GM21737 (cell line): ENCODE results near the gene SLC4A9.
A peak's percentile ranks its signal among the peaks of the same experiment; 100 is the strongest.
"Not testable (repeated sequence)": the region's sequence is repeated elsewhere in the genome, so short reads cannot be mapped to it uniquely, and the experiment has no call there.

Source experiments
- ATAC-seq: cut with Tn5 transposase; IDR thresholded peaks from one replicate; pipeline ENCODE4 v1.9.1; 2021; ENCODE audit warnings: mild to moderate bottlenecking, moderate library complexity; ENCODE audit not compliant: unreplicated experiment

SLC4A9 gene

GRCh38 chr5:140393738-140394137, 33.7 kb downstream of the SLC4A9 start:
- no peak for ATAC-seq

- no peak for ATAC-seq
These were observed 38.4 kb downstream of the SLC4A9 start for GRCh38 chr5:140398379-140398811.

- ATAC-seq: no peak
These were observed 40.2 kb downstream of the SLC4A9 start for GRCh38 chr5:140399979-140400729.

DNA sequence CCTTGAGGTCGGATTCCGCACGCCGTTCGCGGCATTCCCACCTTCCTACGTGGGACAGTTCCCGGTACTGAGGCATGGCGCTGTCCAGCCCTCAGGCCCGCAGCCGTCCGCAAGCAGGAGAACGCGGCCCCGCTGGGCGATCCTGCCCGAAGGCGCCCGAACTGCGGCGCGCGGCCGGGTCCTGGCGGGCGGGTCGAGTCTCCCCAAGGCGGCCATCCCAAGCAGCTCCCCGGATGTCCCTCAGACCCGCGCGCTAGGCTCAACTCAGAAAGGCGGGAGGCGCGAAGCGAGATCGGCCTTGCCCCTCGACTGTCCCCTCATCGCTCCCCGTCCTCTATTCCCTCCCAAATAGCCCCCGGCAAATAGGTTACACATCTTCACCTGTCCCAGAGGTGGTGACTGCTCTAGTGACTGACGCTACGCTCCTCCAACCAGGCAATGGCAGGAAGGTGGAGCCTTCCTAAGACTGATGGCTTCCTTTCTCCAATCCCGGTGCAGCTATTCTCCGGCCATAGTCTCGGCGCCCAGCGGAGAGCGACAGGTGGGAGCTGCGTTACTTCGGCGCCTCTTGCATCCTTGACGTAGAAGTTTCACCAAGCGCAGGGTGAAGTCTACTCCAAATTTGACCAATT, 40.9 kb downstream of the SLC4A9 start:
- peak; percentile 63 for ATAC-seq

DNA sequence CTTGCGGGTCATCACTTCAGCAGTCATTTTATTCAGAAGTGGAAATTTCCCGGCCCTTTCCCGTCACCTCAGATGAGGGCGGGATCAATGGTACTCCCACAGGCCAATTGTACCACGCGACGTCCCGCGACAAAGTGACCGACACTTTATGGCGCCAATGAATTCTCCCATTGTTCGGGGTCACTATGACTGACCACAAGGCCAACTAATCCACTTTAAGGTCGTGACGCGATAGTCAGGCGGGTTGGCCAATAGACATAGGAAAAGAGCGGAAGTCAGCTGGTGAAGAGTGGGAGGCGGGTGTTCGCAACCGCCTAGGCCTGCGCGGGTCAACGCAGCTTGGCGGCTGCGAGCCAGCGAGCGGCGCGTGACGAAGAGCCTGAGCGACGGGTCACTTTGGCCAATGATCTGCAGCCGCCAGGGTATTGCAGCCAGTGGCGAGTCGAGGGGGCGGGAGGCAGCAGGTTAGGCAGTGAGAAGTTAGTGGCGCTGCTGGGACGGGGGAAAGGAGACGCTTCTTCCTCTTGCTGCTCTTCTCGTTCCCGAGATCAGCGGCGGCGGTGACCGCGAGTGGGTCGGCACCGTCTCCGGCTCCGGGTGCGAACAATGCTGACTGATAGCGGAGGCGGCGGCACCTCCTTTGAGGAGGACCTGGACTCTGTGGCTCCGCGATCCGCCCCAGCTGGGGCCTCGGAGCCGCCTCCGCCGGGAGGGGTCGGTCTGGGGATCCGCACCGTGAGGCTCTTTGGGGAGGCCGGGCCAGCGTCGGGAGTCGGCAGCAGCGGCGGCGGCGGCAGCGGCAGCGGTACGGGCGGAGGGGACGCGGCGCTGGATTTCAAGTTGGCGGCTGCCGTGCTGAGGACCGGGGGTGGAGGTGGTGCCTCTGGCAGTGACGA, 41.6 kb downstream of the SLC4A9 start, which contains the start of gene ANKHD1:
TSS of gene ANKHD1 (plus strand) at position 472 of the 896 bp plus-strand sequence. CDS start at position 607, 135 bp downstream.
- peak; percentile 87 for ATAC-seq

GRCh38 chr5:140402258-140403074, 42.5 kb downstream of the SLC4A9 start:
- ATAC-seq: peak; percentile 2

GRCh38 chr5:140403613-140404012, 43.6 kb downstream of the SLC4A9 start:
- ATAC-seq: no peak

- ATAC-seq: no peak
These were observed 48.8 kb downstream of the SLC4A9 start for GRCh38 chr5:140408750-140409241.

GRCh38 chr5:140413230-140413629, 53.2 kb downstream of the SLC4A9 start:
- no peak for ATAC-seq

DNA sequence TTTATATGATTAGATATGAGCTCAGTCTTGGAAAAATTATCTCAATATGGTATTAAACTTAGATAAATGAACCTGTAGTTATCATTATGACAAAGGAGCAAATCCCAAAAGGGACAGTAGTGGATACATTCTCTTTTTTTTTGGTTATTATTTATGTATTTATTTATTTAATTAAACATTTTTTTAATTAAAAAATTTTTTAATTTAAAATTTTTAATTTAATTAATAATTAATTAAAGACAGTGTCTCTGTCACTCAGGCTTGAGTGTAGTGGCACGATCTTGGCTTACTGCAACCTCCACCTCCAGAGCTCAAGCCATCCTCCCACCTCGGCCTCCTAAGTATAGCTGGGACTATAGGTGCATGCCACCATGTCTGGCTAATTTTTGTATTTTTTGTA, 57.2 kb downstream of the SLC4A9 start:
- ATAC-seq: no peak

- ATAC-seq: no peak
These were observed 59.0 kb downstream of the SLC4A9 start for GRCh38 chr5:140418862-140419520.

- ATAC-seq: no peak
These were observed 60.2 kb downstream of the SLC4A9 start for GRCh38 chr5:140420226-140420570.

DNA sequence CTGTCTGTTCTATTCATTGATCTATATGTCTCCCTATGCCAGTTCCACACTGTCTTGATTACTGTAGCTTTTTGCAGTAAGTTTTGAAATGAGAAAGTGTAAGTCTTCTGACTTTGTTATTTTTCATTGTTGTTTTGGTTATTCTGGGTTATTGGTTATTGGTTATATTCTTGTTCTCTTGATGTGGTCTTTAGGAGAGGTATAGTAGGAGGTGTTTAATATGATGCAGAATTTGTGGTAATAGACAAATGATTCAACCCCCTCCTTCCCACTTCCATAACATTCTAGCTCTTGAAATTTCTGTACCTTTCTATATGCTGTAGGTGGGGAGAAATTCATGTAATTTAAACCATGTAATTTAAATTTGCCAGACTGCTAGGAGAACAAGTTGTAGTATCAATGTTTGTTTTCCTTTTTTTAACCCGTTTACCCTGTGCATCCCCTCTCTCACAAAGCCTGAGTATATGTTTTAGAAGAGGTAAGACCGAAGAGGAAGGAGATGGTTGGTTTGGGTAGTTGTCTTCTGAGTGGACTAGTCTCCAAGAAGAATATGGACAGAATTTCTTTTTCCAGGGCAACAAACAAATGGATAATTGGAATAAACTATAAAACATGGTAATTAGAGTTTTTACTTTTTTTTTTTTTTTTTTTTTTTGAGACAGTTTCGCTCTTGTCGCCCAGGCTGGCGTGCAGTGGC, 60.8 kb downstream of the SLC4A9 start:
- no peak for ATAC-seq

- ATAC-seq: not testable (repeated sequence)
These were observed 61.4 kb downstream of the SLC4A9 start for GRCh38 chr5:140421375-140421774.

DNA sequence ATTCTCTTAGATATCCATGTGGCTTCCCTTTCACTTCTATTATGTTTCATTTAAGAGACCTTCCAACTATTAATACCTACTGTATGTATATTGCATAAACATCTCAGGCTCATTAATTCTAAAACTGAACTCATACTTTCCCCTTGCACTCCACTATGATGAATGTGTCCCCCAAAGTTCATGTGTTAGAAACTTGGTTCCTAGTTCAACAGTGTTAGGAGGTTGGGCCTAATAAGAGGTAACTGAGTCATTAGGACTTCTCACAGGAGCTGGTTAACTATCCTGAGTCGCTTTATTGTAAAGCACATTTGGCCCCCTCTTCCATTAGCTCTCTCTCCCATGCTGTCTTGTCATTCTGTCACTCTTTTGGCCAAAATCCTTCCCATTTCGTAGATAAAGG, 63.6 kb downstream of the SLC4A9 start:
- ATAC-seq: no peak

GRCh38 chr5:140424135-140424534, 64.1 kb downstream of the SLC4A9 start:
- ATAC-seq: no peak
